Stimulated activated CD4-positive, alpha-beta T cell treated with anti-CD3 and anti-CD28 coated beads, Interleukin-1b, Interleukin-23, amount 100 ng/mL, for 1 hour (primary cell): Measurements from ENCODE around the gene HCRTR1.

Source experiments
- DNase-seq, 2 donors: peaks; one replicate each; pipeline ENCODE4 v3.0.0-alpha.2; 2020; ENCODE audit warnings: low read depth in 2 of 2

The HCRTR1 gene

GRCh38 chr1:31626223-31627207 is 9.0 kb downstream of the HCRTR1 start:
- DNase-seq: no peak

GRCh38 chr1:31627301-31627929 is 9.9 kb downstream of the HCRTR1 start:
- DNase-seq: no peak

- DNase-seq: no peak
Measured at GRCh38 chr1:31627930-31628559, 10.6 kb downstream of the HCRTR1 start.

GRCh38 chr1:31628931-31629556 is 11.6 kb downstream of the HCRTR1 start:
- no peak for DNase-seq

GRCh38 chr1:31632649-31633048 is 15.2 kb downstream of the HCRTR1 start:
- no peak for DNase-seq

GRCh38 chr1:31633117-31633516 is 15.6 kb downstream of the HCRTR1 start:
- DNase-seq: no peak

- no peak for DNase-seq
Measured at GRCh38 chr1:31637915-31638673, 20.6 kb downstream of the HCRTR1 start.

- no peak for DNase-seq
Measured at GRCh38 chr1:31639543-31639942, 22.1 kb downstream of the HCRTR1 start.

GRCh38 chr1:31640179-31640578 is 22.7 kb downstream of the HCRTR1 start:
- no peak for DNase-seq

- DNase-seq: no peak
Measured at GRCh38 chr1:31640964-31641363, 23.5 kb downstream of the HCRTR1 start.

GRCh38 chr1:31642366-31642765 is 24.9 kb downstream of the HCRTR1 start:
- DNase-seq: no peak

- no peak for DNase-seq
Measured at GRCh38 chr1:31642897-31643296, 25.4 kb downstream of the HCRTR1 start.

- no peak for DNase-seq
Measured at GRCh38 chr1:31643976-31644559, 26.6 kb downstream of the HCRTR1 start.

- peak; percentile 98 for DNase-seq
Measured at GRCh38 chr1:31644560-31645273, 27.2 kb downstream of the HCRTR1 start, which contains the start of gene PEF1. Gene PEF1 (minus strand): TSS chr1:31644876. CDS start chr1:31644864, 12 bp downstream.

- no peak for DNase-seq
Measured at GRCh38 chr1:31645274-31645568, 27.7 kb downstream of the HCRTR1 start.

GRCh38 chr1:31646259-31646960 is 28.9 kb downstream of the HCRTR1 start:
- no peak for DNase-seq

- DNase-seq: no peak
Measured at GRCh38 chr1:31647106-31647505, 29.6 kb downstream of the HCRTR1 start.

- no peak for DNase-seq
Measured at GRCh38 chr1:31648190-31648589, 30.7 kb downstream of the HCRTR1 start.

GRCh38 chr1:31648641-31649357 is 31.3 kb downstream of the HCRTR1 start:
- DNase-seq: no peak
